ENCODE measurements around the gene CCNL1.

Gene CCNL1

GRCh38 chr3:157132936-157133335 is 27.0 kb downstream of the CCNL1 start:
- Histone ChIP-seq H3K79me2 (peaks cover 2% of the 10 kb centered on the region), H2AFZ (no peak overlapping the region), H3K4me2 (ENCODE audit: low read length) (no peak overlapping the region), H3K4me1 (peaks cover 49% of the 10 kb centered on the region), H3K36me3 (ENCODE audit: control insufficient read depth, insufficient read depth, low read length) (no peaks in the 10 kb centered on the region), H3K9ac (no peak overlapping the region), H3K4me3 (ENCODE audit: low read depth, low read length) (no peak overlapping the region), H3K27ac (no peak overlapping the region), H3K9me3 (ENCODE audit: control insufficient read depth, low read length) (no peaks in the 10 kb centered on the region), H3K27me3 (ENCODE audit: control insufficient read depth, insufficient read depth, low read length) (no peaks in the 10 kb centered on the region)
- no peak for TF ChIP-seq CTCF (IDR thresholded peaks at IDR 0.05)

- H3K4me3 ChIP-seq (ENCODE audit: low read depth, low read length): no peak overlapping the region
- H3K27ac ChIP-seq: no peak overlapping the region
- H2AFZ ChIP-seq: no peak overlapping the region
- no peaks in the 10 kb centered on the region for H3K36me3 ChIP-seq (ENCODE audit: control insufficient read depth, insufficient read depth, low read length)
- no peaks in the 10 kb centered on the region for H3K9me3 ChIP-seq (ENCODE audit: control insufficient read depth, low read length)
- no peaks in the 10 kb centered on the region for H3K79me2 ChIP-seq
- H3K9ac ChIP-seq: no peak overlapping the region
- H3K4me2 ChIP-seq (ENCODE audit: low read length): no peak overlapping the region
- no peaks in the 10 kb centered on the region for H3K27me3 ChIP-seq (ENCODE audit: control insufficient read depth, insufficient read depth, low read length)
- no peak for TF ChIP-seq CTCF (IDR thresholded peaks at IDR 0.05)
- H3K4me1 ChIP-seq: peaks cover 48% of the 10 kb centered on the region
Observed at GRCh38 chr3:157132341-157132740, 27.6 kb downstream of the CCNL1 start.

- TF ChIP-seq CTCF (IDR thresholded peaks at IDR 0.05): no peak
- peaks cover 44% of the 10 kb centered on the region for H3K4me1 ChIP-seq
Observed at GRCh38 chr3:157131861-157132260, 28.1 kb downstream of the CCNL1 start.

GRCh38 chr3:157130467-157131251 is 29.3 kb downstream of the CCNL1 start:
- Histone ChIP-seq H3K27ac (no peak overlapping the region), H2AFZ (peak overlapping the region; percentile 38), H3K9me3 (ENCODE audit: control insufficient read depth, low read length) (no peaks in the 10 kb centered on the region), H3K9ac (no peak overlapping the region), H3K4me1 (peaks cover 32% of the 10 kb centered on the region), H3K27me3 (ENCODE audit: control insufficient read depth, insufficient read depth, low read length) (no peaks in the 10 kb centered on the region), H3K4me2 (ENCODE audit: low read length) (no peak overlapping the region), H3K36me3 (ENCODE audit: control insufficient read depth, insufficient read depth, low read length) (no peaks in the 10 kb centered on the region), H3K79me2 (no peaks in the 10 kb centered on the region), H3K4me3 (ENCODE audit: low read depth, low read length) (no peak overlapping the region)
- TF ChIP-seq CTCF (IDR thresholded peaks at IDR 0.05): peak; percentile 32

More at GRCh38 chr3:157131861-157132260, 28.1 kb downstream of the CCNL1 start:
- no peak overlapping the region for H3K27ac ChIP-seq
- no peaks in the 10 kb centered on the region for H3K9me3 ChIP-seq (ENCODE audit: control insufficient read depth, low read length)
- H3K4me2 ChIP-seq (ENCODE audit: low read length): no peak overlapping the region
- H3K9ac ChIP-seq: no peak overlapping the region
- no peaks in the 10 kb centered on the region for H3K27me3 ChIP-seq (ENCODE audit: control insufficient read depth, insufficient read depth, low read length)
- H2AFZ ChIP-seq: no peak overlapping the region
- H3K36me3 ChIP-seq (ENCODE audit: control insufficient read depth, insufficient read depth, low read length): no peaks in the 10 kb centered on the region
- H3K4me3 ChIP-seq (ENCODE audit: low read depth, low read length): no peak overlapping the region
- no peaks in the 10 kb centered on the region for H3K79me2 ChIP-seq

Data from parathyroid adenoma (tissue), 2 donors.